ENCODE measurements around the gene OTUD4.

DNA sequence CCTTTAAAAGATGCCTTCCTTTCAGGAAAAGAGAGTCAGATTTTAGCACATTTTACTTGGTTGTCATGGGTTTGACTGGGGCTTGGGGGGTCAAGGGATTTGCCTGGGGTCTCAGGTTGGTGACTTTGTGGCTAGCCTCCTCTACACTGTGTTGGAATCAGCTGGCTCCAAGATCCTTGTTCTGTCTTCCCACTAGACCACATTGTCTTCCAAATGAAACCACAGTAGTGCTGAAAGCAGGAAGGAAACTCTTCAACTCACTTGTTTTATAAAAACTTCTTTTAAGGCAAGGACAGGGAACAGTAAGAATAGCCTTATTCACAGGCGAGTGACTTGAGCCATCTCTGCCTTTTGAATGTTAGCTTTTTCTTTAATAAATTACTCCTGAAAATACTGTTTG is 37.0 kb upstream of the OTUD4 start:
- TF ChIP-seq, protein P1, sequence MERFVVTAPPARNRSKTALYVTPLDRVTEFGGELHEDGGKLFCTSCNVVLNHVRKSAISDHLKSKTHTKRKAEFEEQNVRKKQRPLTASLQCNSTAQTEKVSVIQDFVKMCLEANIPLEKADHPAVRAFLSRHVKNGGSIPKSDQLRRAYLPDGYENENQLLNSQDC (CRISPR knock-in tag; IDR thresholded peaks at IDR 0.05): no peak
- TF ChIP-seq, protein P2, sequence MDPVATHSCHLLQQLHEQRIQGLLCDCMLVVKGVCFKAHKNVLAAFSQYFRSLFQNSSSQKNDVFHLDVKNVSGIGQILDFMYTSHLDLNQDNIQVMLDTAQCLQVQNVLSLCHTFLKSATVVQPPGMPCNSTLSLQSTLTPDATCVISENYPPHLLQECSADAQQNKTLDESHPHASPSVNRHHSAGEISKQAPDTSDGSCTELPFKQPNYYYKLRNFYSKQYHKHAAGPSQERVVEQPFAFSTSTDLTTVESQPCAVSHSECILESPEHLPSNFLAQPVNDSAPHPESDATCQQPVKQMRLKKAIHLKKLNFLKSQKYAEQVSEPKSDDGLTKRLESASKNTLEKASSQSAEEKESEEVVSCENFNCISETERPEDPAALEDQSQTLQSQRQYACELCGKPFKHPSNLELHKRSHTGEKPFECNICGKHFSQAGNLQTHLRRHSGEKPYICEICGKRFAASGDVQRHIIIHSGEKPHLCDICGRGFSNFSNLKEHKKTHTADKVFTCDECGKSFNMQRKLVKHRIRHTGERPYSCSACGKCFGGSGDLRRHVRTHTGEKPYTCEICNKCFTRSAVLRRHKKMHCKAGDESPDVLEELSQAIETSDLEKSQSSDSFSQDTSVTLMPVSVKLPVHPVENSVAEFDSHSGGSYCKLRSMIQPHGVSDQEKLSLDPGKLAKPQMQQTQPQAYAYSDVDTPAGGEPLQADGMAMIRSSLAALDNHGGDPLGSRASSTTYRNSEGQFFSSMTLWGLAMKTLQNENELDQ (CRISPR knock-in tag; IDR thresholded peaks at IDR 0.05; ENCODE audit: borderline replicate concordance): no peak
- no peak for TF ChIP-seq RAD21 (CRISPR knock-in tag; conservative IDR thresholded peaks at IDR 0.05 in 1 of 2, IDR thresholded peaks at IDR 0.05 in 1 of 2)
- no peak for TF ChIP-seq BRCA1 (IDR thresholded peaks at IDR 0.05)
- TF ChIP-seq BRCA1 (CRISPR knock-in tag; IDR thresholded peaks at IDR 0.05): no peak
- TF ChIP-seq ADNP (tag; IDR thresholded peaks at IDR 0.05): no peak
- no peak for TF ChIP-seq FOXP1 (CRISPR knock-in tag; IDR thresholded peaks at IDR 0.05)
- TF ChIP-seq, protein P3, sequence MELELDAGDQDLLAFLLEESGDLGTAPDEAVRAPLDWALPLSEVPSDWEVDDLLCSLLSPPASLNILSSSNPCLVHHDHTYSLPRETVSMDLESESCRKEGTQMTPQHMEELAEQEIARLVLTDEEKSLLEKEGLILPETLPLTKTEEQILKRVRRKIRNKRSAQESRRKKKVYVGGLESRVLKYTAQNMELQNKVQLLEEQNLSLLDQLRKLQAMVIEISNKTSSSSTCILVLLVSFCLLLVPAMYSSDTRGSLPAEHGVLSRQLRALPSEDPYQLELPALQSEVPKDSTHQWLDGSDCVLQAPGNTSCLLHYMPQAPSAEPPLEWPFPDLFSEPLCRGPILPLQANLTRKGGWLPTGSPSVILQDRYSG (tag; conservative IDR thresholded peaks at IDR 0.05; ENCODE audit: low read depth): no peak
- no peak for TF ChIP-seq POLR2AphosphoS5 (IDR thresholded peaks at IDR 0.05; ENCODE audit: control insufficient read depth, insufficient read depth, low read depth, low read length)
- TF ChIP-seq MAFG (tag; conservative IDR thresholded peaks at IDR 0.05): no peak
- TF ChIP-seq, protein P4, sequence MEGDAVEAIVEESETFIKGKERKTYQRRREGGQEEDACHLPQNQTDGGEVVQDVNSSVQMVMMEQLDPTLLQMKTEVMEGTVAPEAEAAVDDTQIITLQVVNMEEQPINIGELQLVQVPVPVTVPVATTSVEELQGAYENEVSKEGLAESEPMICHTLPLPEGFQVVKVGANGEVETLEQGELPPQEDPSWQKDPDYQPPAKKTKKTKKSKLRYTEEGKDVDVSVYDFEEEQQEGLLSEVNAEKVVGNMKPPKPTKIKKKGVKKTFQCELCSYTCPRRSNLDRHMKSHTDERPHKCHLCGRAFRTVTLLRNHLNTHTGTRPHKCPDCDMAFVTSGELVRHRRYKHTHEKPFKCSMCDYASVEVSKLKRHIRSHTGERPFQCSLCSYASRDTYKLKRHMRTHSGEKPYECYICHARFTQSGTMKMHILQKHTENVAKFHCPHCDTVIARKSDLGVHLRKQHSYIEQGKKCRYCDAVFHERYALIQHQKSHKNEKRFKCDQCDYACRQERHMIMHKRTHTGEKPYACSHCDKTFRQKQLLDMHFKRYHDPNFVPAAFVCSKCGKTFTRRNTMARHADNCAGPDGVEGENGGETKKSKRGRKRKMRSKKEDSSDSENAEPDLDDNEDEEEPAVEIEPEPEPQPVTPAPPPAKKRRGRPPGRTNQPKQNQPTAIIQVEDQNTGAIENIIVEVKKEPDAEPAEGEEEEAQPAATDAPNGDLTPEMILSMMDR (IDR thresholded peaks at IDR 0.05 in 2 of 3, conservative IDR thresholded peaks at IDR 0.05 in 1 of 3; ENCODE audit: insufficient read depth in 2 of 3, low read depth in 1 of 3, low read length in 3 of 3): no peak
- no peak for TF ChIP-seq TGIF2 (CRISPR knock-in tag; IDR thresholded peaks at IDR 0.05)
- TF ChIP-seq, protein P5, sequence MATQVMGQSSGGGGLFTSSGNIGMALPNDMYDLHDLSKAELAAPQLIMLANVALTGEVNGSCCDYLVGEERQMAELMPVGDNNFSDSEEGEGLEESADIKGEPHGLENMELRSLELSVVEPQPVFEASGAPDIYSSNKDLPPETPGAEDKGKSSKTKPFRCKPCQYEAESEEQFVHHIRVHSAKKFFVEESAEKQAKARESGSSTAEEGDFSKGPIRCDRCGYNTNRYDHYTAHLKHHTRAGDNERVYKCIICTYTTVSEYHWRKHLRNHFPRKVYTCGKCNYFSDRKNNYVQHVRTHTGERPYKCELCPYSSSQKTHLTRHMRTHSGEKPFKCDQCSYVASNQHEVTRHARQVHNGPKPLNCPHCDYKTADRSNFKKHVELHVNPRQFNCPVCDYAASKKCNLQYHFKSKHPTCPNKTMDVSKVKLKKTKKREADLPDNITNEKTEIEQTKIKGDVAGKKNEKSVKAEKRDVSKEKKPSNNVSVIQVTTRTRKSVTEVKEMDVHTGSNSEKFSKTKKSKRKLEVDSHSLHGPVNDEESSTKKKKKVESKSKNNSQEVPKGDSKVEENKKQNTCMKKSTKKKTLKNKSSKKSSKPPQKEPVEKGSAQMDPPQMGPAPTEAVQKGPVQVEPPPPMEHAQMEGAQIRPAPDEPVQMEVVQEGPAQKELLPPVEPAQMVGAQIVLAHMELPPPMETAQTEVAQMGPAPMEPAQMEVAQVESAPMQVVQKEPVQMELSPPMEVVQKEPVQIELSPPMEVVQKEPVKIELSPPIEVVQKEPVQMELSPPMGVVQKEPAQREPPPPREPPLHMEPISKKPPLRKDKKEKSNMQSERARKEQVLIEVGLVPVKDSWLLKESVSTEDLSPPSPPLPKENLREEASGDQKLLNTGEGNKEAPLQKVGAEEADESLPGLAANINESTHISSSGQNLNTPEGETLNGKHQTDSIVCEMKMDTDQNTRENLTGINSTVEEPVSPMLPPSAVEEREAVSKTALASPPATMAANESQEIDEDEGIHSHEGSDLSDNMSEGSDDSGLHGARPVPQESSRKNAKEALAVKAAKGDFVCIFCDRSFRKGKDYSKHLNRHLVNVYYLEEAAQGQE (IDR thresholded peaks at IDR 0.05; ENCODE audit: borderline replicate concordance): no peak
- TF ChIP-seq, protein P5 (CRISPR knock-in tag; IDR thresholded peaks at IDR 0.05; ENCODE audit: low read depth): no peak

Measured in K562 (cell line).